ENCODE results near the gene RAB44.

The RAB44 gene

DNA sequence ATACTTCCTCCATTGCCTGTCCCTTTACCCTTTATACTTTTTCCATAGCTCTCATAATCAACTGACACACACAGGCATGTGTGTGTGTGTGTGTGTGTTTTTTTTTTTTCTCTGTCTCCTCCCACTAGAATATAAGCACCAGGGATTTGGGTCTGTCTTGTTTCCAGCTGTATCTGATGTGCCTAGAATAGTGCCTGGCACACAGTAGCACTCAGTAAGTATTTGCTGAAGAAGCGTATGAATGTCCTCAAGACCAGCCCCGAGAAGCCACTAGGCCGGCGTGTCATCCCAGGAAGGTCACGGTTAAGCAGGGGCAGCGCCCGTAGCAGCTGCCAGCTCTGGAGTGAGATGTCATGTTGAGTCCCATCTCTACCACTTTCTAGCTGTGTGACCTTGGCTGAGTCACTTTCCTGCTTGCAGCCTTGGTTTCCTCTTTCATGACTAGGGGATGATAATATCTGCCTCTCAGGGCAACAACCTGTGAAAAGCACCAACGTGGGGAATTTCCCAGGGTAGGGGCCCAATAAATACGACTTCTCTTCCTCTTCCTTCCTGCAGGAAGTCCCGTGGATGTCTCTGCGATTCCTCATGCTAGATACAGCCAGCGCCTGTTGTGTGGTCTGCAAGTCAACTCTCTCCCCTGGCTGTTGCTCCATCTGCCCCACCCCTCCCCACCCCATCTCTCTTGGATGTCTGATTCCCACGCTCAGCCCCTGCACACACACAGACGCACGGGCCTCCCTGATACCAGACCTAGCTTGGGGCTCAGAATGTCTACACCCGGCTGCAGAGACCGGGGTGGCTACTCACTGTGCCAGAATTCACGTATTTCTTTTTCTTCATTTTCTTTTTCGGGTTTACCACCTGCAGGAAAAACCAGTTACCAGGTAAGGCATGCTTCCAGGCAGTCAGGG is 58.1 kb downstream of the RAB44 start:
- TF ChIP-seq, protein P1, sequence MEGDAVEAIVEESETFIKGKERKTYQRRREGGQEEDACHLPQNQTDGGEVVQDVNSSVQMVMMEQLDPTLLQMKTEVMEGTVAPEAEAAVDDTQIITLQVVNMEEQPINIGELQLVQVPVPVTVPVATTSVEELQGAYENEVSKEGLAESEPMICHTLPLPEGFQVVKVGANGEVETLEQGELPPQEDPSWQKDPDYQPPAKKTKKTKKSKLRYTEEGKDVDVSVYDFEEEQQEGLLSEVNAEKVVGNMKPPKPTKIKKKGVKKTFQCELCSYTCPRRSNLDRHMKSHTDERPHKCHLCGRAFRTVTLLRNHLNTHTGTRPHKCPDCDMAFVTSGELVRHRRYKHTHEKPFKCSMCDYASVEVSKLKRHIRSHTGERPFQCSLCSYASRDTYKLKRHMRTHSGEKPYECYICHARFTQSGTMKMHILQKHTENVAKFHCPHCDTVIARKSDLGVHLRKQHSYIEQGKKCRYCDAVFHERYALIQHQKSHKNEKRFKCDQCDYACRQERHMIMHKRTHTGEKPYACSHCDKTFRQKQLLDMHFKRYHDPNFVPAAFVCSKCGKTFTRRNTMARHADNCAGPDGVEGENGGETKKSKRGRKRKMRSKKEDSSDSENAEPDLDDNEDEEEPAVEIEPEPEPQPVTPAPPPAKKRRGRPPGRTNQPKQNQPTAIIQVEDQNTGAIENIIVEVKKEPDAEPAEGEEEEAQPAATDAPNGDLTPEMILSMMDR (IDR thresholded peaks at IDR 0.05; ENCODE audit: insufficient read depth, missing control alignments): no peak
- no peak for FAIRE-seq
- DNase-seq (ENCODE audit: insufficient read length, low spot score): no peak

DNA sequence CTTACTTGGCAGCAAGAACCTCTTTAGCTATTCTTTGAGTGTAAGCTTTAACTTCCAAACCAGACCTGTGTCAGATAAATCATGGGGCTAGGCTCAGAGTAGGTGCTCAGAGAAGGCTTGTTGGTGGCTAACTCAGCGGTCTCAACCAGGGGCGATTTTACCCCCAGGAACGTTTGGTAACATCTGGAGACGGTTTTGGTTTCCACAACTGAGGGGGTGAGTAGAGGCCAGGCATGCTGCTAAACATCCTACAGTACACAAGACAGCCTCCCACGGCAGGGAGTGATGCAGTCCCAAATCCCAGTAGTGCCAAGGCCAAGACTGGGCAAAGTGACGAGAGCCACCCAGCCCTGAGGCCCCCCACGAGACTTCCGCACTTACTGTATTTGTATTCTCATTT is 59.2 kb downstream of the RAB44 start:
- FAIRE-seq: no peak

DNA sequence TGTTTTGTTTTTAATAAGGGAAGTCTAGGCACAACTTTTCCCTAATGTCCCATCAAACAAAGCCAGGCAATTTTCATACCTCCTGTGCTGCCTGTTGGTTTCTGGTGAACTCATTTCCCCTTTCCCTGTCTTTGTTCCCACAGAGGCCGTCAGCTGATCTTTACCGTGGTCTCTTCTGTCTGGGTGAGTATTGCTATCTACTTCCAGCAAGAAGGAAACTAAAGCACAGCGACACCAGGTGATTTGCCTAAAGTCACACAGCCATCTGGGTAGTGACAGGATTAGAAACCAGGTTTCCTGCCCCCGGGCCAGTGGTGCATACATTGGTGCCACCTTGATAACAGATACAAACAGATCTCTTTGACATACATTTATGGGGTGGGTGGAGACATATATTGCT is 59.6 kb downstream of the RAB44 start:
- TF ChIP-seq, protein P1 (IDR thresholded peaks at IDR 0.05; ENCODE audit: insufficient read depth, missing control alignments): no peak
- no peak for FAIRE-seq
- DNase-seq (ENCODE audit: insufficient read length, low spot score): no peak

More for the DNA sequence above, 59.2 kb downstream of the RAB44 start:
- TF ChIP-seq, protein P1 (IDR thresholded peaks at IDR 0.05; ENCODE audit: insufficient read depth, missing control alignments): no peak
- DNase-seq (ENCODE audit: insufficient read length, low spot score): no peak

DNA sequence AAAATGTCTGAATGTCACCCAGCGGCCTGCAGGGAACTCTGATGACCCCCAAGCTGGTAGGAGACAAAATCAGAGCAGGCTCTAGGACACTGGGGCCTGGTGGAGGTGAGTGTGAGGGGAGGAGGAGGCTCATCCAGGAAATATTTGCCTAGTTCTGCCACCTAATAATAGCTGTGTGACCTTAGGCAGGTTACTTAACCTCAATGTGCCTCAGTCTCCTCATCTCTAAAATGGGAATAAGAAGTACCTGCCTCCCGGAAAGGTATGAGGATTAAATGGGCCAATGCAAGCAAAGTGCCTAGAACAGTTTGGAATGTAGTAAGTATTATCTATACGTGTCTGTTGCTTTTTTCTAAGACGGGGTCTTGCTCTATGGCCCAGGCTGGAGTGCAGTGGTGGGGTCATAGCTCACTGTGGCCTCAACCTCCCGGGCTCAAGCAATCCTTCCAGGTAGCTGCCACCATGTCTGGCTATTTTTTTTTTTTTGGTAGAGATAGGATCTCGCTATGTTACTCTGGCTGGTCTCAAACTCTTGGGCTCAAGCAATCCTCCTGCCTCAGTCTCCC is 60.4 kb downstream of the RAB44 start:
- no peak for FAIRE-seq
- DNase-seq (ENCODE audit: insufficient read length, low spot score): no peak
- TF ChIP-seq, protein P1 (IDR thresholded peaks at IDR 0.05; ENCODE audit: insufficient read depth, missing control alignments): no peak

DNA sequence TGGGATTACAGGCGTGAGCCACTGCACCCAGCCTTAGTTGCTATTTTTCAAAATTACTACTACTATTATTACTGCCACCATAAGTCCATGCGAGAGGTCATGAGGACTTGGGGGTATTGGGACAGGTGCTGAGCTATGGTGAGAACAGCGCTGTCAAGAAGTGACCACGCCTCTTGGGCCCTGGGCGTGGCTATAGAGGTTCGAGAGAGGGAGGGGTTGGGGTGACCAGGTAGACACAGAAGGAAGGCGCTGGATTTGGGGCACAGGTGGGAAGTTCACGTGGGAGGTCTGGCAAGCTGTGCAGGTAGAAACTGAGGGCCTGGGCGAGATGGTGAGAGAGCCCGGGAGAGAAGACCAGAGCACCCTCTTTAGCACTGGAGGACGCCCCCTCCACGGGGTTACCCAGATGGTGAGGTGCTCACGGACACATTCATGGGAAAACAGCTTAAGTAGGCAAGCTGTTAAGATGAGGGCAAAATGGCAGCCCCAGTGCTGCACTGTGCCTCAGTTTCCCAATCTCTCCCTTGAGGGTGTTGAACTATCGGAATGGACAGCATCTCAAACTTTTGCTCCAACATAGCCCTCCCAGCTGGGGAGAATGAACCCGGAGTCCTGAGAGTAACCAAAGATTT is 61.0 kb downstream of the RAB44 start:
- FAIRE-seq (no peak), DNase-seq (ENCODE audit: insufficient read length, low spot score) (no peak)
- TF ChIP-seq, protein P1 (IDR thresholded peaks at IDR 0.05; ENCODE audit: insufficient read depth, missing control alignments): no peak

DNA sequence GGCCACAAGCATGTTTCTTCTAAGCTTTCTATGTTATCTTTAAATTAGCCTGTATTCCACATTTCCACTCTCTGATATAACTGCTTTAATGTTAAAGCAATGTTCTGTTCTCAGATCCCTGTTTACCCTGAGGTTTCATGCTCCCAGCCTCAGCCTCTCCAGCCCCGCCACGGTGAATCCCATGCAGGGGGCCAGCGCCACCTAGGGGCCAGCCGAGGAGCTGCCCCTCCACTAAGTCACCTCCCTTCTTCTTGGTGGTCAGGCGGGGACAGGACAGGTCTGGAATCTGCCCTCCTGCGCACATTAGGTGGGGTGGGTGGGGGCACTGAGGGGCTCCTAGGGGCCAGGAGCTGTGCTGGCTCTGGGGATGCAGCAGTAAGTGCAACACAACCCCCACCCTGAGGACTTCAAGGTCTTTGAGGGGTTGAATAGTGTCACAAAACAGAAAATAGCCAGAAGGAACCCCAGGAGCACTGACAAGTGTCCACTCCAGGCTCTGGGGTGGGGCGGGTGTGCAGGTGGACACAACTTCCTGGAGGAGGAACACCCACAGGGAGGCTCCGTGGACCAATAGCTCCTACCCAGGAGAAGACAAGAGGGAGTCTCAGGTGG is 61.6 kb downstream of the RAB44 start:
- no peak for FAIRE-seq
- TF ChIP-seq, protein P1 (IDR thresholded peaks at IDR 0.05; ENCODE audit: insufficient read depth, missing control alignments): peak; percentile 90
- DNase-seq (ENCODE audit: insufficient read length, low spot score): peak; percentile 93
